DND-41 (cell line): ENCODE results near the gene ZNF440.
"Not testable (repeated sequence)": the region's sequence is repeated elsewhere in the genome, so short reads cannot be mapped to it uniquely, and the experiment has no call there.

Experiments used
- ATAC-seq: fragments of 200-7000 bp; cut with Tn5 transposase; 3 replicates; pipeline ENCODE4 v1.9.1; 2021; ENCODE audit warnings: low read depth; ENCODE audit not compliant: insufficient read depth
- DNase-seq: peaks from one replicate; pipeline ENCODE4 v3.0.0-alpha.2; 2020
- H2AFZ ChIP-seq: 2 replicates; pipeline ENCODE4 v1.6.0; 2012; ENCODE audit warnings: low read depth, low read length
- H3K27ac ChIP-seq: 2 replicates; pipeline ENCODE4 v1.5.1; 2012; ENCODE audit warnings: low read length, inconsistent platforms
- H3K27me3 ChIP-seq: fragments of 200-600 bp; sonication (generic); 2 replicates; pipeline ENCODE4 v1.6.0; 2012; ENCODE audit warnings: low read length, mild to moderate bottlenecking, inconsistent platforms; ENCODE audit not compliant: insufficient read depth, poor library complexity
- H3K36me3 ChIP-seq: 2 replicates; pipeline ENCODE4 v1.5.1; 2012; ENCODE audit warnings: low read length, inconsistent platforms; ENCODE audit not compliant: insufficient read depth
- H3K4me1 ChIP-seq: 2 replicates; pipeline ENCODE4 v1.5.1; 2012; ENCODE audit warnings: mild to moderate bottlenecking, low read length; ENCODE audit not compliant: insufficient read depth
- H3K4me2 ChIP-seq: 2 replicates; pipeline ENCODE4 v1.6.0; 2012; ENCODE audit warnings: mild to moderate bottlenecking, moderate library complexity, low read length, inconsistent platforms; ENCODE audit not compliant: insufficient read depth
- H3K4me3 ChIP-seq, 2 experiments: fragments of 200-600 bp in 1 of 2; shearing (Covaris generic) in 1 of 2; 2 replicates each; pipeline ENCODE4 v1.5.1; 2012 to 2016; ENCODE audit warnings: inconsistent platforms in 2 of 2, low read length in 2 of 2, mild to moderate bottlenecking in 2 of 2, low read depth in 1 of 2, moderate library complexity in 1 of 2
- H3K79me2 ChIP-seq: 2 replicates; pipeline ENCODE4 v1.6.0; 2012; ENCODE audit warnings: low read length, inconsistent platforms; ENCODE audit not compliant: insufficient read depth
- H3K9ac ChIP-seq: 2 replicates; pipeline ENCODE4 v1.6.0; 2012; ENCODE audit warnings: low read depth, mild to moderate bottlenecking, inconsistent platforms, low read length, moderate library complexity
- H3K9me3 ChIP-seq: 2 replicates; pipeline ENCODE4 v1.5.1; 2012; ENCODE audit warnings: low read length, moderate library complexity, mild to moderate bottlenecking, inconsistent platforms; ENCODE audit not compliant: insufficient read depth, severe bottlenecking
- H4K20me1 ChIP-seq: 2 replicates; pipeline ENCODE4 v1.6.0; 2012; ENCODE audit warnings: low read length; ENCODE audit not compliant: insufficient read depth
- EZH2 ChIP-seq: IDR thresholded peaks from 3 replicates; pipeline ENCODE4 v1.6.1; 2012; ENCODE audit warnings: borderline replicate concordance, low read depth, mild to moderate bottlenecking, moderate library complexity, low read length, inconsistent platforms; ENCODE audit not compliant: severe bottlenecking
- TF ChIP-seq, protein P1 (sequence below): IDR thresholded peaks from 2 replicates; pipeline ENCODE4 v1.5.1; 2012; ENCODE audit warnings: borderline replicate concordance, low read length, moderate library complexity, mild to moderate bottlenecking; ENCODE audit not compliant: poor library complexity, severe bottlenecking; ENCODE audit errors: extremely low read depth

ZNF440 gene

DNA sequence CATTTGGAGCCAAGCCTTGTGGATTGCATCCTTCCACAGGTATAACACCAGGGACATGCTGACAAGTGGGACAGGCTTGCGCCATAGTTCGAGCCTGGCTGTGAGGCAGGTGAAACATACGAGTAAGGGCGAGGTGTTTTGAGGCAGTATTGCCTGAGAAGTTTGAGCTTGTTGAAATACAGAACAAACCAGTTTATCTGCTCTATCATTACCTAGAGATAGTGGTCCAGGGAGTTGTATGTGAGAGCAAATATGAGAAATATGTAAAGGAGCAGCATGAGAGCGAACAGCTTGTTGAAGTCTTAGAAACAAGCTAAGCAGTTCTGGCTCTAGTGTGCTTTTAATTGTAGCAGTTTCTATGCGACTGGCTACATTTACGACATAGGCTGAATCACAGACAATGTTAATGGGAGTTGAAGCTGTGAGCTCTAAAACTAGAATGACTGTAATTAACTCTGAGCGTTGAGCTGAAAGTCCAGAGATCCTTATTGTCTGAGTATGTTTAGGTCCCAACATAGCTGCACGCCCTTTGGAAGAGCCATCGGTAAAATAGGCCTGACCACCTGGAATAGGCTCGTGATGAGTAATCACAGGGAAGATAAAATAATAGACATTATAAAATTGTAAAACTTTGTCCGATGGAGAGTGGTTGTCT lies 42.6 kb downstream of the ZNF440 start:
- Histone ChIP-seq H3K79me2 (peaks cover 81% of the 10 kb centered on the region), H3K4me3 (no peak overlapping the region), H3K9ac (no peak overlapping the region), H4K20me1 (no peaks in the 10 kb centered on the region; the same call in 1 of the 2 replicates), H3K27me3 (no peaks in the 10 kb centered on the region), H2AFZ (no peak overlapping the region), H3K4me2 (no peak overlapping the region), H3K4me1 (no peaks in the 10 kb centered on the region), H3K27ac (no peak overlapping the region), H3K36me3 (peaks cover 73% of the 10 kb centered on the region), H3K9me3 (peaks cover 8% of the 10 kb centered on the region)
- DNase-seq (no peak), ATAC-seq (no peak)
- no peak for TF ChIP-seq EZH2

DNA sequence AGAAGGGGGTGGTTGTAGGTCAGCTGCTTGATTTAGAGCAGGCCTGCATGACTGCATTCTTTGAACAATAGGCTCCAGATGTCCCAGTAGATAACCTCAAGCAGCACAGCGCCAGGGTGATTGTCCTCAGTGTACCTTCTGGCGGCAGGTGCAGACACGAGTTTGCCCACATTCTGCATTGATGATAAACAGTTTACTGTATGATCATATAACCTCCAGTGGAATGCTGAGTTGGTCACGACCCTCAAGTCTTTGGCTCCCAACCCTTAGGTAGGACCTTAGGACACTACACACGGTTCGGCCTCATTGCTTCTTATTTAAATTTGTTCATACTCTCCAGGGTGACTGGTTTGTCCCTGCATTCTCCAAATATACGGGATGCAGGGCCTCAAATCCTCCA lies 46.6 kb downstream of the ZNF440 start:
- Histone ChIP-seq H3K9me3 (peaks cover 23% of the 10 kb centered on the region), H3K27ac (no peak overlapping the region), H3K9ac (no peak overlapping the region), H4K20me1 (no peaks in the 10 kb centered on the region; the same call in 1 of the 2 replicates), H3K4me3 (no peak overlapping the region), H3K79me2 (peaks cover 71% of the 10 kb centered on the region), H3K4me1 (no peaks in the 10 kb centered on the region), H3K4me2 (no peak overlapping the region), H2AFZ (no peak overlapping the region), H3K27me3 (no peaks in the 10 kb centered on the region), H3K36me3 (peaks cover 72% of the 10 kb centered on the region)
- no peak for ATAC-seq
- DNase-seq = no peak
- no peak for TF ChIP-seq EZH2
- TF ChIP-seq, protein P1, sequence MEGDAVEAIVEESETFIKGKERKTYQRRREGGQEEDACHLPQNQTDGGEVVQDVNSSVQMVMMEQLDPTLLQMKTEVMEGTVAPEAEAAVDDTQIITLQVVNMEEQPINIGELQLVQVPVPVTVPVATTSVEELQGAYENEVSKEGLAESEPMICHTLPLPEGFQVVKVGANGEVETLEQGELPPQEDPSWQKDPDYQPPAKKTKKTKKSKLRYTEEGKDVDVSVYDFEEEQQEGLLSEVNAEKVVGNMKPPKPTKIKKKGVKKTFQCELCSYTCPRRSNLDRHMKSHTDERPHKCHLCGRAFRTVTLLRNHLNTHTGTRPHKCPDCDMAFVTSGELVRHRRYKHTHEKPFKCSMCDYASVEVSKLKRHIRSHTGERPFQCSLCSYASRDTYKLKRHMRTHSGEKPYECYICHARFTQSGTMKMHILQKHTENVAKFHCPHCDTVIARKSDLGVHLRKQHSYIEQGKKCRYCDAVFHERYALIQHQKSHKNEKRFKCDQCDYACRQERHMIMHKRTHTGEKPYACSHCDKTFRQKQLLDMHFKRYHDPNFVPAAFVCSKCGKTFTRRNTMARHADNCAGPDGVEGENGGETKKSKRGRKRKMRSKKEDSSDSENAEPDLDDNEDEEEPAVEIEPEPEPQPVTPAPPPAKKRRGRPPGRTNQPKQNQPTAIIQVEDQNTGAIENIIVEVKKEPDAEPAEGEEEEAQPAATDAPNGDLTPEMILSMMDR = no peak

DNA sequence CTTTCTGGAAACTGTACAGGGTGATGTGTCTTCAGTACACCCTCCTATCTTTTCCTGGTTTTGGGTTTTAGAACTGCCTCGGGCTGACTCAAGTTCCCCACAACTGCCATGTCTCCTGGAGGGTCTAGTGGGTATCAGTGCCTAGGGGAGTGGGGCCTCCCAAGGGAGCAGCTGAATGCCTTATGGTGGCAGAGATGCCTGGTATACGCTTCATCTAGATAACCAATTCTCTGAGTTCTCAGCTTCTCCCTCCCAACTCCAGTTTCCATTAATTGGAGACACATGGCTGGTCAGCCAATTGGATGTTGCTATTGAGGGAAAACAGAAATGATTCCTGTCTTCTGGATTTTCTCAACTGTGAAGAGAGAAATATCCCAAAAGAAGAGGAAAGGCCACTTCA lies 47.2 kb downstream of the ZNF440 start:
- Histone ChIP-seq H3K4me1 (no peaks in the 10 kb centered on the region), H3K9me3 (peaks cover 25% of the 10 kb centered on the region), H4K20me1 (no peaks in the 10 kb centered on the region), H3K9ac (no peak overlapping the region), H3K79me2 (peaks cover 66% of the 10 kb centered on the region), H3K36me3 (peaks cover 73% of the 10 kb centered on the region), H2AFZ (no peak overlapping the region), H3K4me2 (no peak overlapping the region), H3K4me3 (no peak overlapping the region), H3K27me3 (no peaks in the 10 kb centered on the region), H3K27ac (no peak overlapping the region)
- TF ChIP-seq, protein P1 = no peak
- no peak for TF ChIP-seq EZH2
- ATAC-seq = no peak
- DNase-seq = no peak

DNA sequence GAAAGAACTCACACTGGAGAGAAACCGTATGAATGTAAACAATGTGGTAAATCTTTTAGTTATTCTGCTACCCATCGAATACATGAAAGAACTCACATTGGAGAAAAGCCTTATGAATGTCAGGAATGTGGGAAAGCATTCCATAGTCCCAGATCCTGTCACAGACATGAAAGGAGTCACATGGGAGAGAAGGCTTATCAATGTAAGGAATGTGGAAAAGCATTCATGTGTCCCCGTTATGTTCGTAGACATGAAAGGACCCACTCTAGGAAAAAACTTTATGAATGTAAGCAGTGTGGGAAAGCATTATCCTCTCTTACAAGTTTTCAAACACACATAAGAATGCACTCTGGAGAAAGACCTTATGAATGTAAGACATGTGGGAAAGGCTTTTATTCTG lies 53.7 kb downstream of the ZNF440 start:
- not testable (repeated sequence) for H3K27ac ChIP-seq, H3K4me2 ChIP-seq, H4K20me1 ChIP-seq, ATAC-seq, H3K4me3 ChIP-seq, H3K27me3 ChIP-seq, H2AFZ ChIP-seq, DNase-seq, H3K9ac ChIP-seq, H3K4me1 ChIP-seq
- Histone ChIP-seq H3K79me2 (peaks cover 16% of the 10 kb centered on the region; the same call in 1 of the 2 replicates), H3K9me3 (peaks cover 57% of the 10 kb centered on the region), H3K36me3 (peaks cover 73% of the 10 kb centered on the region)
